ENCODE results near the gene HNF1B. TPM values are rescaled to one million over a fixed set of nuclear protein-coding genes. Genes with fewer than 3 reads are reported as not detected.

HNF1B gene
- total RNA-seq, 4 donors from 2014 or later: not detected

DNA sequence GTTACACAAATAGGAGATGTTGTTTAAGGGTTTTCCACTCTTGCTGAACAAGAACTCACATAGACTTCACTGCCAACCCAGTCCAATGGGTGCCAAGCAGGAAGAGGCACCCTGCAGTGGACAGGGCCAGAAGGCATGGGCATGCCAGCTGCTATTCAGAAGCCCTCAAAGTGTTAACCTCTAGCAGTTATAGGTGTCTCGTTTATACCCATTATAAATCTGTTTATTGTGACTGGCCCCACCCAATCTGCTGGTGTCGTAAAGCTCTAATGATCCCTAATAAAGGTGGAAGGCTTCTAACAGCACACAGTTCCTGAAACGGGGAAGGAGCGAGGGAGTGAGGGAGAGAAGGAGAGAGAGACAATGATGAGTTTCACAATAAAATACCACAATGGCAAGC is 23.9 kb downstream of the HNF1B start:
- TF ChIP-seq, protein P1, sequence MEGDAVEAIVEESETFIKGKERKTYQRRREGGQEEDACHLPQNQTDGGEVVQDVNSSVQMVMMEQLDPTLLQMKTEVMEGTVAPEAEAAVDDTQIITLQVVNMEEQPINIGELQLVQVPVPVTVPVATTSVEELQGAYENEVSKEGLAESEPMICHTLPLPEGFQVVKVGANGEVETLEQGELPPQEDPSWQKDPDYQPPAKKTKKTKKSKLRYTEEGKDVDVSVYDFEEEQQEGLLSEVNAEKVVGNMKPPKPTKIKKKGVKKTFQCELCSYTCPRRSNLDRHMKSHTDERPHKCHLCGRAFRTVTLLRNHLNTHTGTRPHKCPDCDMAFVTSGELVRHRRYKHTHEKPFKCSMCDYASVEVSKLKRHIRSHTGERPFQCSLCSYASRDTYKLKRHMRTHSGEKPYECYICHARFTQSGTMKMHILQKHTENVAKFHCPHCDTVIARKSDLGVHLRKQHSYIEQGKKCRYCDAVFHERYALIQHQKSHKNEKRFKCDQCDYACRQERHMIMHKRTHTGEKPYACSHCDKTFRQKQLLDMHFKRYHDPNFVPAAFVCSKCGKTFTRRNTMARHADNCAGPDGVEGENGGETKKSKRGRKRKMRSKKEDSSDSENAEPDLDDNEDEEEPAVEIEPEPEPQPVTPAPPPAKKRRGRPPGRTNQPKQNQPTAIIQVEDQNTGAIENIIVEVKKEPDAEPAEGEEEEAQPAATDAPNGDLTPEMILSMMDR (IDR thresholded peaks at IDR 0.05; ENCODE audit: low read depth): no peak

DNA sequence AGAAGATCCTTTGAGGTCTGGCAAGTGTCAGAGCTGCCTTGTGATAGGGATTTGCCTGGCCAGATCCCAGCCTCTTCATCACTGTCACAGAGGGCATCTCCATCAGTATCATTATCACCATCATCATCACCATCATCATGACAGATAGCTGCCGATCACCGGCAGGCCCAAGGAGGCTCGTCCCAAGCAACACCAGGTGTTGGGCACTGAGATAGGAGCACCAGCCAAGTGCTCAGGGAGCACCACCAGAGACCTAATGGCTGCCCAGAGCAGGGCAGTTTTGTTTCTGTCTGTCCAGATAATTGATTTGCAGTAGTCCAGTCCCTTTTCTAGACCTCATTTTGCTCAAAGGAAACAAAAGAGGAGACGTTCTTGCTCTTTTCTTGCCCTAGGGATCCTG is 25.0 kb downstream of the HNF1B start:
- TF ChIP-seq, protein P1 (IDR thresholded peaks at IDR 0.05; ENCODE audit: low read depth): no peak

DNA sequence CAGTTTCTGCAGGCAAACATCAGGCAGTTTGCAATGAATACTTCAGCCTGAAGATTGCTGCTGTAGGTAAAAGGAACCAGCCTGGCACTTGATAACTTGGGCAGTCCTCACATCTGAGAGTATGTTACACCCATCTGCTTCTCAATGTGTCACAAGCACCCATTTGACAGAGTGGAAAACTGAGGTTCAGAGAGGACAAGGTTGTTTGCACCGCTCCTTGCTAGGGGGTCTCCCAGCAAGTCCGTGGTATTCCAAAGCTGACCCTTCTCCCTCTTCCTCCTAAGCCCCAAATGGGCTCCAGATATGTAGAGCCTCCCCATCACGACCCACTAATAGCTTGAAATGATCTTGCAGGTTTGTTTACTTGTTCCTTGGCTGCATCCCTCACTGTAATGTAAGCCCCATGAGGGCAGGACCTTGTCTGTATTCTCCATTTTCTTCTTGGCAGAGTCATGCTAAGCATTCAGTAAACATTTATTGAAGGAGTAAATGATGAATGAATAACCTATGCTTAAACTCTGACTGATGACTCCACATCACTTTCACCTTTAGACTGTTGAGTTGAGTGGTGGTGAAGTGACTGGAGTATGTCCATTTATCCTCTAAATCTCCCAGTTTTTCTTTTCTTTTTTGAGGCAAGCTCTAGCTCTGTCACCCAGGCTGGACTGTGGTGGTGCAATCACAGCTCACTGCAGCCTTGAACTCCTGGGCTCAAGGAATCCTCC is 26.4 kb downstream of the HNF1B start:
- TF ChIP-seq, protein P1 (IDR thresholded peaks at IDR 0.05; ENCODE audit: low read depth): no peak

DNA sequence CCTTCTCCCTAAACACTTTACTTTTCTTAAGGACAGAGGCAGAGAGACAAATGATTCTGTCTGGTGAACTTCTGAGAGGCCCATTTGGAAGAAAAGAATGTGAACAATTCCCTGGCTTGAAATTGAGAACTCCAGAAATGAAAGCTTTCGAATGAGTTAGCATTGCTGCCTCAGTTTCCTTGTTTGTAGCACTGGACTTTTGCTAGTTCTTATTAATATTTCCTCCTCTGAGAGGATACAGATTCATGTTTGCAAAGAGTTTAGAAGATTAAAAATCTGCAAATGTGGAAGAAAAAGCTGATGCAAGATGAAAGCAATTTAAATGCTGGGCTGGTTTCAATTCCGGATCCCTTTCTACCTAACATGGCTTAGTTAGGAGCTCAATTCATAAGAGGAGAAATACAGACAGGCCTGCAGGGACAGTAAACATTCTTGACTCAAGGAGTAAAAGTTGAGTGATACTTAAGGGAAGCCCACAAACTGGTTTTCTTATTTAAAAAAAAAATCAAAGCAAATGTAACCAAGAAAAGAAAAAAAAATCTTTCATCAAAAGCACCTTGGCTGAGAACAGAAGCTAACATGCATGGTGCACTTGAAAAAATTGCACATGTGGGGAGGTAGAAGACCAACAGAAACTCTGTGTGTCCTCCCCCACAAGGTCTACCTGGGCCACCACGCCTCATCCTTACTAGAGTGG is 27.1 kb downstream of the HNF1B start:
- TF ChIP-seq, protein P1 (IDR thresholded peaks at IDR 0.05; ENCODE audit: low read depth): no peak

DNA sequence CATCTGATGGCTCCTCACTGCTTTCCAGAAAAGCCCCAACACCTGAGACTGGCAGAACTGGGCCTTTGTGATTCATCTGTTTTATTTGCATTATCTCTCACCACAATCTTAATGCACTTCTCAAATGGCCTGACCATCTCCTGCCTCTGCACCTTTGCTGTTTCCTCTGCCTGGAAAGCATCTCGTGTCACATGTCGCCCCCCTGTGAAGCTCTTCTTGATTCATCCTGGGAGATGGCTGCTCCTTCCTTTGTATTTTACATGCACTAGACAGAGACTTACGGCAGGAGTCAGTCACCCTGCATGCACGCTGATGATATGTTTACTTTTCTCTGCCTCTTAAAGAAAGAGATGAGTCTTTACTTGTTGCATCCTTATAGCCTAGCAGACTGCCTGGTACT is 30.0 kb downstream of the HNF1B start:
- TF ChIP-seq, protein P1 (IDR thresholded peaks at IDR 0.05; ENCODE audit: low read depth): no peak

DNA sequence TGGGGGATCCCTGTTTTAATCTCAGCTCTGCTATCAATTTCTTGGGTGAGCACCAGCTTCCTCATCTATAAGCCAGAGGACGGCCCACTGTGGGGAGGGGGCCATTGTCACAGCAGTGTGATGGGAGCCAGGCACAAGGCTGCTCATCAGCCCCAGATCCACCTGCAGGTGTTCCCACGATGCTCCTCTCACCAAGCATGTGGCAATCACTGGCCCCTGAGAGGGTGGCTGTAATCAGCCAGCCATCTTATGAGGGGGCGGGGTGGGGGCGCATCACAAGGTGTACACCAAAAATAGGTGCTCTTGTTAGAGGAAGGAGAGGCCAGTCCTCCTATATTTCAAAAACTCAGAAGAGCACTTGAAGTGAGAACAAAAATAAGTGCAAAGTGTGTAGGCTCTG is 31.2 kb downstream of the HNF1B start:
- TF ChIP-seq, protein P1 (IDR thresholded peaks at IDR 0.05; ENCODE audit: low read depth): no peak

DNA sequence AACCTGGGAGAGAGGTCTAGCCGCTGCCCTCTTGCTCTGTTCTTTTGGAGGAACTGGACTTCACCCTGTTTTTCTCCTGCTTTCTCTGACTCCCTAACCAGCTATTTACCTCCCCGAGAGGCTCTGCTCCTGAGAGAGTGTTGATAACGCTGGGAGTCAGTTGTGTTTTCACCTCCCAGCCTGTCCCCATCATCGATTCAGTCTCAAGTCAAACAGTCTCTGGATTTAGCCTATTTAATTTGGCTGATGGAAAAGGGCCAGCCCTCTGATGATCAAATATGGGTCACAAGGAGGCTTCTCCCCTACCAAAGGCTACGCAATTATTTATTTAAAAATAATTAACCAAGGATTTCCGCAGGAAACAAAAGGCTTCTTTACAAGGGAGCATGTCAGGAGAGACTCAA is 31.8 kb downstream of the HNF1B start:
- TF ChIP-seq, protein P1 (IDR thresholded peaks at IDR 0.05; ENCODE audit: low read depth): no peak
